Caco-2 (cell line): Measurements from ENCODE around the gene MBD3. TPM values are rescaled to one million over a fixed set of nuclear protein-coding genes. Genes with fewer than 3 reads are reported as not detected.

Experiments used
- BruUV-seq: library from RNA; stranded (reverse); fragments of 400-500 nt; replicated peaks from 2 replicates; lab custom pipeline; 2021; lab: Mats Ljungman, UMichigan
- CTCF ChIA-PET: fragments of 300-600 bp; sonication (Branson Sonifier 250); formaldehyde crosslinking; loops from one replicate; lab custom pipeline; 2022; ENCODE audit warnings: antibody characterized with exemption; lab: Charles Lee
- POLR2A ChIA-PET: fragments of 300-600 bp; sonication (Branson Sonifier 250); formaldehyde crosslinking; loops from one replicate; lab custom pipeline; 2022; ENCODE audit warnings: antibody characterized with exemption; lab: Charles Lee
- DNase-seq, 2 experiments: peaks; one replicate each; pipeline versions ENCODE4 v3.0.0 to v3.0.0-alpha.2; 2020 to 2022
- H3K27me3 ChIP-seq: replicated peaks from 2 replicates; pipeline ENCODE4 v1.6.0; 2011; ENCODE audit warnings: low read length; ENCODE audit not compliant: control insufficient read depth, insufficient read depth
- H3K36me3 ChIP-seq: 2 replicates; pipeline ENCODE4 v1.5.1; 2011; ENCODE audit warnings: low read length; ENCODE audit not compliant: control insufficient read depth, insufficient read depth
- H3K4me1 ChIP-seq: fragments of 250-450 bp; sonication (Bioruptor Pico); 2 replicates; pipeline ENCODE4 v1.5.1; 2020; ENCODE audit warnings: mild to moderate bottlenecking
- H3K4me3 ChIP-seq: 2 replicates; pipeline ENCODE4 v1.5.1; 2011; ENCODE audit warnings: low read depth, mild to moderate bottlenecking, control low read depth, low read length
- H3K9me3 ChIP-seq: fragments of 250-450 bp; sonication (Bioruptor Pico); 2 replicates; pipeline ENCODE4 v1.5.1; 2020; ENCODE audit warnings: mild to moderate bottlenecking, moderate library complexity
- H3K27ac Mint-ChIP-seq: one replicate; pipeline ENCODE4 v1.8.0; 2022; ENCODE audit warnings: mixed read lengths; ENCODE audit not compliant: unreplicated experiment
- H3K27me3 Mint-ChIP-seq: one replicate; pipeline ENCODE4 v1.8.0; 2022; ENCODE audit warnings: mixed read lengths; ENCODE audit not compliant: insufficient read depth, unreplicated experiment
- H3K36me3 Mint-ChIP-seq: one replicate; pipeline ENCODE4 v1.8.0; 2022; ENCODE audit warnings: mild to moderate bottlenecking, mixed read lengths; ENCODE audit not compliant: insufficient read depth, unreplicated experiment
- H3K4me1 Mint-ChIP-seq: one replicate; pipeline ENCODE4 v1.8.0; 2022; ENCODE audit warnings: low read depth, mixed read lengths; ENCODE audit not compliant: unreplicated experiment
- H3K4me3 Mint-ChIP-seq: one replicate; pipeline ENCODE4 v1.8.0; 2022; ENCODE audit warnings: mild to moderate bottlenecking, moderate library complexity, mixed read lengths; ENCODE audit not compliant: unreplicated experiment
- H3K9me3 Mint-ChIP-seq: one replicate; pipeline ENCODE4 v1.8.0; 2022; ENCODE audit warnings: mixed read lengths; ENCODE audit not compliant: unreplicated experiment
- intact Hi-C: fragments of 100-400 bp; cut with micrococcal nuclease; formaldehyde crosslinking; loops from one replicate; pipeline ENCODE4 v1.10.0; 2022; ENCODE audit not compliant: unreplicated experiment
- total RNA-seq: library from RNA; stranded (reverse); gene quantifications from 2 replicates; pipeline ENCODE4 v1.2.3, GENCODE V29; 2022
- TF ChIP-seq, protein P1 (sequence below), 2 experiments: fragments of 200-600 bp in 1 of 2; IDR thresholded peaks; 1 replicate in 1 of 2; 2 replicates in 1 of 2; pipeline versions ENCODE4 v1.5.1 to v1.8.0; 2011 to 2022; ENCODE audit warnings: antibody characterized with exemption in 1 of 2, control low read depth in 1 of 2, inconsistent platforms in 1 of 2, low read depth in 1 of 2, low read length in 1 of 2, mild to moderate bottlenecking in 1 of 2, moderate library complexity in 1 of 2; ENCODE audit not compliant: insufficient read depth in 1 of 2, severe bottlenecking in 1 of 2, unreplicated experiment in 1 of 2

Gene MBD3
- total RNA-seq, 1 experiment from 2014 or later, result 89.3 TPM

DNA sequence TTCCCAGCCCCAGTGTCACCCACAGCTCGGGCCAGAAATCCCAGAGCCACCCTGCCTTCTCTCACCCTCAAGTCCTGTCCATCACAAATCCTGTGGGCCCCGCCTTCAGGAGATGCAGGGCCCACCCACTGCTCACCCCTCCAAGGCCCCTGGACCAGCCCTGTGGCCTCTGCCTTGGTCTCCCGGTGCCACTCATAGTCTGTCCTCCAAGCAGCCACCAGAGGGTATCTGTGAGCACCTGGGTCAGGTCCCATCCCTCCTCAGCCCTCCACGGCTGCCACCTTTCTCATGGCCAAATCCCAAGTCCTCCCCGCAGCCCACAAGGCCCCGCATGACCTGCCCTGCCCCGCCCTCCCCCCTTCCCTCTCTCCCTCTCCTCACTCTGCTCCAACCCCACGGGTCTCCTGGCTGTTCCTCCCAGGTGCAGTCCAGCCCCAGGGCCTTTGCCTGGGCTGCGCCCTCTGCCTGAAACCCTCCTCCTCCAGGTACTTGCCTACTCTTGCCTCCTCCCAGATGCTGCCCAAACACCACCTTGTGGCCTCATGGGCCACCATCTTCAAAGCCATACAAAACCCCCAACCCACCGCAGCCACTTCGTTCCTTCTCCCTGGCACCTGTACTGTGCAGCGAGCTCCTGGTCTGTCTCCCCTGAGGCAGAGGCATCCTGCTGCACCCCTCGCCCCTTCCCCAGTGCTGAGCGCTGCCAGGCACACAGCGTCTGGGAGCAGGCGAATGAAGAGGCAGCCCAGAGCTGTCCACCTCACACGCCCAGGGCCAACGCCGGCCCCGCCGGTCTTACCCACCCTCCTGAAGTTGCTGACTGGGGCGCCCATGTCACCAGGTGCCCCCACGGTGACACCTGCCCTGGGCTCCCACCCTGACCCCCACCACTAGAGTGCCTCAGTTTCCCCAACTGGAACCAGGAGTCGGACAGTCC, 25.8 kb upstream of the MBD3 start:
- H3K4me3 Mint-ChIP-seq, result no peak overlapping the region
- ChIA-PET POLR2A (interaction anchor here (0.6 kb wide), 1 partner anchor 16 kb away, joined by 3 read pairs; no protein-coding TSS in a partner anchor), CTCF (no interaction called here)
- TF ChIP-seq, protein P1, sequence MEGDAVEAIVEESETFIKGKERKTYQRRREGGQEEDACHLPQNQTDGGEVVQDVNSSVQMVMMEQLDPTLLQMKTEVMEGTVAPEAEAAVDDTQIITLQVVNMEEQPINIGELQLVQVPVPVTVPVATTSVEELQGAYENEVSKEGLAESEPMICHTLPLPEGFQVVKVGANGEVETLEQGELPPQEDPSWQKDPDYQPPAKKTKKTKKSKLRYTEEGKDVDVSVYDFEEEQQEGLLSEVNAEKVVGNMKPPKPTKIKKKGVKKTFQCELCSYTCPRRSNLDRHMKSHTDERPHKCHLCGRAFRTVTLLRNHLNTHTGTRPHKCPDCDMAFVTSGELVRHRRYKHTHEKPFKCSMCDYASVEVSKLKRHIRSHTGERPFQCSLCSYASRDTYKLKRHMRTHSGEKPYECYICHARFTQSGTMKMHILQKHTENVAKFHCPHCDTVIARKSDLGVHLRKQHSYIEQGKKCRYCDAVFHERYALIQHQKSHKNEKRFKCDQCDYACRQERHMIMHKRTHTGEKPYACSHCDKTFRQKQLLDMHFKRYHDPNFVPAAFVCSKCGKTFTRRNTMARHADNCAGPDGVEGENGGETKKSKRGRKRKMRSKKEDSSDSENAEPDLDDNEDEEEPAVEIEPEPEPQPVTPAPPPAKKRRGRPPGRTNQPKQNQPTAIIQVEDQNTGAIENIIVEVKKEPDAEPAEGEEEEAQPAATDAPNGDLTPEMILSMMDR (IDR thresholded peaks at IDR 0.05; ENCODE audit: insufficient read depth in 1 of 2, low read depth in 1 of 2, low read length in 1 of 2, severe bottlenecking in 1 of 2, unreplicated experiment in 1 of 2), result peak in 1 of 2 experiments; percentile 62
- peak; percentile 59 to 60 for DNase-seq
- intact Hi-C loops, result no loop called here
- Histone ChIP-seq H3K9me3 (no peaks in the 10 kb centered on the region), H3K4me3 (no peak overlapping the region), H3K4me1 (no peaks in the 10 kb centered on the region), H3K36me3 (no peaks in the 10 kb centered on the region; the same call in 1 of the 2 replicates), H3K27me3 (no peaks in the 10 kb centered on the region)
- H3K9me3 Mint-ChIP-seq, result no peaks in the 10 kb centered on the region
- no peaks in the 10 kb centered on the region for H3K4me1 Mint-ChIP-seq
- no peak overlapping the region for H3K27ac Mint-ChIP-seq
- BruUV-seq, result no TSS peak
- H3K27me3 Mint-ChIP-seq, result no peaks in the 10 kb centered on the region
- peaks cover 72% of the 10 kb centered on the region for H3K36me3 Mint-ChIP-seq

DNA sequence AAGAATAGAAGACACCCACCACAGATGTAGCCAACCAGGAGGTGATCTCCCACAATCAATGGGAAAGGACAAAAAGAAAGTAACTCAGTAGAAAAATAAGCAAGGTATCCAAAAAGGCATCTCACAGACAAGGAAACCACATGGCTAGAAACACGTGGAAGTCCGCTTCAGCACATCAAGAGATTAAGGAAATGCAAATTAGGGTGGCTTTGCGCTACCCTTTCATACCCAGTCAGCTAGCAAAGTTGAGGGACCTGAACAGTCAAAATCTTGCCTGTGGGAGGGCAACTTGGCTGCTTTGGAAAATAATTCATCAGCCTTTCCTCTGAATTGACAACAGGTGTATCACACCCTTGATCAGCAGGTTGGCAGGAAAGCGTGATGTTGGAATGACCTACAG, 24.2 kb upstream of the MBD3 start:
- intact Hi-C loops, result no loop called here
- no peaks in the 10 kb centered on the region for H3K9me3 Mint-ChIP-seq
- no peaks in the 10 kb centered on the region for H3K4me1 Mint-ChIP-seq
- H3K9me3 ChIP-seq, result no peaks in the 10 kb centered on the region
- CTCF ChIA-PET, result no interaction called here
- no peaks in the 10 kb centered on the region; the same call in none of the 2 replicates for H3K36me3 ChIP-seq
- peaks cover 67% of the 10 kb centered on the region for H3K36me3 Mint-ChIP-seq
- H3K27ac Mint-ChIP-seq, result no peak overlapping the region
- DNase-seq, result no peak
- H3K27me3 Mint-ChIP-seq, result no peaks in the 10 kb centered on the region
- H3K4me3 ChIP-seq, result no peak overlapping the region
- TF ChIP-seq, protein P1 (IDR thresholded peaks at IDR 0.05; ENCODE audit: insufficient read depth in 1 of 2, low read depth in 1 of 2, low read length in 1 of 2, severe bottlenecking in 1 of 2, unreplicated experiment in 1 of 2), result no peak
- H3K4me1 ChIP-seq, result no peaks in the 10 kb centered on the region
- BruUV-seq, result no TSS peak
- POLR2A ChIA-PET, result no interaction called here
- H3K27me3 ChIP-seq, result no peaks in the 10 kb centered on the region
- no peak overlapping the region for H3K4me3 Mint-ChIP-seq

GRCh38 chr19:1616396-1616795, 23.7 kb upstream of the MBD3 start:
- Mint-ChIP-seq H3K4me1 (no peaks in the 10 kb centered on the region), H3K4me3 (no peak overlapping the region), H3K27me3 (no peaks in the 10 kb centered on the region), H3K27ac (no peak overlapping the region), H3K9me3 (no peaks in the 10 kb centered on the region), H3K36me3 (peaks cover 71% of the 10 kb centered on the region)
- ChIA-PET CTCF (no interaction called here), POLR2A (no interaction called here)
- no peak overlapping the region for H3K4me3 ChIP-seq
- TF ChIP-seq, protein P1 (IDR thresholded peaks at IDR 0.05; ENCODE audit: insufficient read depth in 1 of 2, low read depth in 1 of 2, low read length in 1 of 2, severe bottlenecking in 1 of 2, unreplicated experiment in 1 of 2), result no peak
- DNase-seq, result no peak
- no peaks in the 10 kb centered on the region for H3K27me3 ChIP-seq
- no peaks in the 10 kb centered on the region for H3K9me3 ChIP-seq
- no peaks in the 10 kb centered on the region for H3K4me1 ChIP-seq
- intact Hi-C loops, result no loop called here
- no peaks in the 10 kb centered on the region; the same call in none of the 2 replicates for H3K36me3 ChIP-seq
- BruUV-seq, result no TSS peak
